ENCODE data around the gene PPFIA4.

PPFIA4 gene

GRCh38 chr1:203104789-203105390 lies 78.6 kb downstream of the PPFIA4 start:
- no peak for ATAC-seq
- no peak overlapping the region for H3K27ac Mint-ChIP-seq
- no peak overlapping the region for H3K4me3 Mint-ChIP-seq
- H3K4me1 Mint-ChIP-seq = no peaks in the 10 kb centered on the region
- H3K27me3 Mint-ChIP-seq = peaks cover 62% of the 10 kb centered on the region
- H3K9me3 Mint-ChIP-seq = no peaks in the 10 kb centered on the region
- DNase-seq = no peak

GRCh38 chr1:203112475-203112874 lies 86.2 kb downstream of the PPFIA4 start:
- DNase-seq (no peak), ATAC-seq (no peak)
- Mint-ChIP-seq H3K4me3 (no peak overlapping the region), H3K27me3 (peaks cover 42% of the 10 kb centered on the region), H3K4me1 (no peaks in the 10 kb centered on the region), H3K9me3 (no peaks in the 10 kb centered on the region), H3K27ac (no peak overlapping the region)

GRCh38 chr1:203113308-203113707 lies 87.0 kb downstream of the PPFIA4 start:
- peaks cover 42% of the 10 kb centered on the region for H3K27me3 Mint-ChIP-seq
- H3K27ac Mint-ChIP-seq = no peak overlapping the region
- ATAC-seq = no peak
- no peak for DNase-seq
- no peaks in the 10 kb centered on the region for H3K9me3 Mint-ChIP-seq
- H3K4me3 Mint-ChIP-seq = no peak overlapping the region
- H3K4me1 Mint-ChIP-seq = no peaks in the 10 kb centered on the region

GRCh38 chr1:203114202-203114601 lies 87.9 kb downstream of the PPFIA4 start:
- H3K27ac Mint-ChIP-seq = no peak overlapping the region
- DNase-seq (no peak), ATAC-seq (no peak)
- H3K9me3 Mint-ChIP-seq = no peaks in the 10 kb centered on the region
- no peaks in the 10 kb centered on the region for H3K4me1 Mint-ChIP-seq
- no peak overlapping the region for H3K4me3 Mint-ChIP-seq
- H3K27me3 Mint-ChIP-seq = peaks cover 42% of the 10 kb centered on the region

- H3K27me3 Mint-ChIP-seq = peaks cover 55% of the 10 kb centered on the region
- H3K4me3 Mint-ChIP-seq = no peak overlapping the region
- peaks cover 6% of the 10 kb centered on the region for H3K4me1 Mint-ChIP-seq
- no peak overlapping the region for H3K27ac Mint-ChIP-seq
- no peaks in the 10 kb centered on the region for H3K9me3 Mint-ChIP-seq
- DNase-seq (no peak), ATAC-seq (no peak)
These were observed 90.0 kb downstream of the PPFIA4 start for GRCh38 chr1:203116091-203116820.

GRCh38 chr1:203117611-203118575 lies 91.6 kb downstream of the PPFIA4 start:
- Mint-ChIP-seq H3K9me3 (no peaks in the 10 kb centered on the region), H3K4me1 (peaks cover 13% of the 10 kb centered on the region), H3K4me3 (no peak overlapping the region), H3K27ac (no peak overlapping the region), H3K27me3 (peaks cover 69% of the 10 kb centered on the region)
- peak; percentile 68 for ATAC-seq
- DNase-seq = peak; percentile 29 to 44

GRCh38 chr1:203120325-203121153 lies 94.2 kb downstream of the PPFIA4 start:
- Mint-ChIP-seq H3K27ac (no peak overlapping the region), H3K4me3 (no peak overlapping the region), H3K4me1 (peaks cover 13% of the 10 kb centered on the region), H3K9me3 (no peaks in the 10 kb centered on the region), H3K27me3 (peaks cover 91% of the 10 kb centered on the region)
- ATAC-seq (peak; percentile 9), DNase-seq (no peak)

GRCh38 chr1:203121186-203122015 lies 95.1 kb downstream of the PPFIA4 start:
- peaks cover 92% of the 10 kb centered on the region for H3K27me3 Mint-ChIP-seq

GRCh38 chr1:203122159-203122558 lies 95.9 kb downstream of the PPFIA4 start:
- no peak for ATAC-seq
- H3K4me3 Mint-ChIP-seq = no peak overlapping the region
- H3K27ac Mint-ChIP-seq = no peak overlapping the region
- H3K9me3 Mint-ChIP-seq = no peaks in the 10 kb centered on the region
- no peak for DNase-seq
- H3K4me1 Mint-ChIP-seq = peaks cover 19% of the 10 kb centered on the region
- H3K27me3 Mint-ChIP-seq = peaks cover 93% of the 10 kb centered on the region

More at GRCh38 chr1:203121186-203122015, 95.1 kb downstream of the PPFIA4 start:
- Mint-ChIP-seq H3K9me3 (no peaks in the 10 kb centered on the region), H3K27ac (peak overlapping the region; percentile 8 to 23), H3K4me3 (no peak overlapping the region), H3K4me1 (peaks cover 13% of the 10 kb centered on the region)
- DNase-seq (no peak), ATAC-seq (peak; percentile 33)

GRCh38 chr1:203124011-203124410 lies 97.7 kb downstream of the PPFIA4 start:
- ATAC-seq (no peak), DNase-seq (no peak)
- Mint-ChIP-seq H3K27ac (no peak overlapping the region), H3K9me3 (no peaks in the 10 kb centered on the region), H3K4me1 (peaks cover 33% of the 10 kb centered on the region), H3K4me3 (no peak overlapping the region), H3K27me3 (peaks cover 93% of the 10 kb centered on the region)

- DNase-seq (no peak), ATAC-seq (no peak)
- Mint-ChIP-seq H3K27me3 (peaks cover 93% of the 10 kb centered on the region), H3K4me3 (no peak overlapping the region), H3K9me3 (no peaks in the 10 kb centered on the region), H3K4me1 (peaks cover 33% of the 10 kb centered on the region), H3K27ac (no peak overlapping the region)
These were observed 98.4 kb downstream of the PPFIA4 start for GRCh38 chr1:203124546-203125317.

- Mint-ChIP-seq H3K9me3 (no peaks in the 10 kb centered on the region), H3K4me1 (peaks cover 26% of the 10 kb centered on the region), H3K27ac (no peak overlapping the region), H3K4me3 (no peak overlapping the region), H3K27me3 (peaks cover 85% of the 10 kb centered on the region)
- ATAC-seq (no peak), DNase-seq (no peak)
These were observed 100.0 kb downstream of the PPFIA4 start for GRCh38 chr1:203126151-203126865.

Measured in stimulated activated naive CD8-positive, alpha-beta T cell treated with anti-CD3 and anti-CD28 coated beads, Interleukin-15, amount 100 ng/mL, for 72 hours (primary cell).